GM12878 (cell line): ENCODE data around the gene SCUBE3. TPM values are rescaled to one million over a fixed set of nuclear protein-coding genes. Genes with fewer than 3 reads are reported as not detected.

ENCODE experiments used
- ATAC-seq: fragments of 200-7000 bp; cut with Tn5 transposase; 3 replicates; pipeline ENCODE4 v1.9.1; 2020; ENCODE audit warnings: mild to moderate bottlenecking, moderate library complexity
- BruUV-seq: library from RNA; stranded (reverse); fragments of 400-500 nt; replicated peaks from 2 replicates; lab custom pipeline; 2021; lab: Mats Ljungman, UMichigan
- CTCF ChIA-PET: fragments of 300-600 bp; sonication (Branson Sonifier 250); formaldehyde crosslinking; extraction: SDS; loops from one replicate; lab custom pipeline; 2021; ENCODE audit warnings: inconsistent platforms; lab: Yijun Ruan, JAX
- POLR2A ChIA-PET: fragments of 350-600 bp; formaldehyde crosslinking; extraction: SDS; loops from one replicate; lab custom pipeline; 2021; ENCODE audit warnings: inconsistent platforms; lab: Charles Lee
- RAD21 ChIA-PET: fragments of 300-600 bp; sonication (Branson Sonifier 250); formaldehyde crosslinking; loops from one replicate; lab custom pipeline; 2023; ENCODE audit warnings: antibody characterized with exemption; ENCODE audit not compliant: unreplicated experiment; lab: Charles Lee
- SMC1A ChIA-PET: fragments of 300-600 bp; sonication (Branson Sonifier 250); formaldehyde crosslinking; loops from one replicate; lab custom pipeline; 2023; ENCODE audit not compliant: unreplicated experiment, uncharacterized antibody; lab: Charles Lee
- DNase-seq: peaks from one replicate; pipeline ENCODE4 v3.0.0-alpha.2; 2011; ENCODE audit warnings: low read depth, low spot score
- FAIRE-seq: peaks from 3 replicates; lab custom pipeline; 2011; peaks lifted over from hg19 to GRCh38; lab: Jason Lieb, UNC
- H2AFZ ChIP-seq: 2 replicates; pipeline ENCODE4 v1.6.0; 2011; ENCODE audit warnings: low read depth, low read length, control low read depth; ENCODE audit not compliant: control insufficient read depth
- H3K27ac ChIP-seq: 2 replicates; pipeline ENCODE4 v1.5.1; 2011; ENCODE audit warnings: control low read depth; ENCODE audit not compliant: control insufficient read depth, insufficient read depth
- H3K27me3 ChIP-seq, 2 experiments: replicated peaks in 1 of 2; 2 replicates each; pipeline versions ENCODE4 v1.6.0 to v1.6.1; 2011; ENCODE audit warnings: low read length in 1 of 2; ENCODE audit not compliant: control insufficient read depth in 2 of 2, insufficient read depth in 2 of 2
- H3K36me3 ChIP-seq, 2 experiments: 2 replicates each; pipeline ENCODE4 v1.5.1; 2011; ENCODE audit warnings: low read length in 1 of 2; ENCODE audit not compliant: control insufficient read depth in 2 of 2, insufficient read depth in 2 of 2
- H3K4me1 ChIP-seq: 2 replicates; pipeline ENCODE4 v1.6.1; 2011; ENCODE audit warnings: mild to moderate bottlenecking, low read length, moderate library complexity, mixed read lengths; ENCODE audit not compliant: control insufficient read depth, insufficient read depth
- H3K4me2 ChIP-seq: 2 replicates; pipeline ENCODE4 v1.6.0; 2011; ENCODE audit warnings: control low read depth; ENCODE audit not compliant: control insufficient read depth, insufficient read depth
- H3K4me3 ChIP-seq: fragments of 200-600 bp; sonication (generic); 2 replicates; pipeline ENCODE4 v1.5.1; 2016
- H3K79me2 ChIP-seq: 2 replicates; pipeline ENCODE4 v1.6.0; 2011; ENCODE audit warnings: low read length; ENCODE audit not compliant: control insufficient read depth, insufficient read depth
- H3K9ac ChIP-seq: 2 replicates; pipeline ENCODE4 v1.8.0; 2011; ENCODE audit warnings: low read length, control low read depth, mixed read lengths; ENCODE audit not compliant: control insufficient read depth, insufficient read depth
- H3K9me3 ChIP-seq: replicated peaks from 3 replicates; pipeline ENCODE4 v1.5.1; 2011; ENCODE audit warnings: mild to moderate bottlenecking, low read length; ENCODE audit not compliant: control insufficient read depth, insufficient read depth
- H4K20me1 ChIP-seq: 2 replicates; pipeline ENCODE4 v1.6.0; 2011; ENCODE audit not compliant: control insufficient read depth, insufficient read depth
- CHD2 ChIP-seq: IDR thresholded peaks from 2 replicates; pipeline ENCODE4 v1.6.1; 2011; ENCODE audit warnings: low read depth, low read length, improper control_type of control experiment, borderline replicate concordance
- CTCF ChIP-seq, 3 experiments: IDR thresholded peaks in 2 of 3; conservative IDR thresholded peaks in 1 of 3; 2 replicates each; pipeline ENCODE4 v1.5.1; 2011; ENCODE audit warnings: low read depth in 3 of 3, low read length in 3 of 3, mild to moderate bottlenecking in 3 of 3, control low read depth in 2 of 3, moderate library complexity in 2 of 3, inconsistent platforms in 1 of 3, mixed read lengths in 1 of 3; ENCODE audit not compliant: control insufficient read depth in 2 of 3, insufficient read depth in 1 of 3; ENCODE audit errors: extremely low read depth in 1 of 3
- E2F8 ChIP-seq: fragments of 450-650 bp; IDR thresholded peaks from 2 replicates; pipeline ENCODE4 v1.6.1; 2018; ENCODE audit warnings: mild to moderate bottlenecking, low read depth, moderate library complexity; ENCODE audit not compliant: partially characterized antibody
- EZH2 ChIP-seq: IDR thresholded peaks from 2 replicates; pipeline ENCODE4 v1.6.1; 2012; ENCODE audit warnings: low read depth, mild to moderate bottlenecking, control low read depth, inconsistent platforms, low read length, borderline replicate concordance; ENCODE audit not compliant: control insufficient read depth
- IRF3 ChIP-seq: fragments of 450-650 bp; IDR thresholded peaks from 2 replicates; pipeline ENCODE4 v1.6.1; 2014; ENCODE audit warnings: mild to moderate bottlenecking
- JUNB ChIP-seq: IDR thresholded peaks from 2 replicates; pipeline ENCODE4 v1.6.1; 2016; ENCODE audit warnings: antibody characterized with exemption, mild to moderate bottlenecking
- NRF1 ChIP-seq: conservative IDR thresholded peaks from 2 replicates; pipeline ENCODE4 v1.6.1; 2011; ENCODE audit warnings: mild to moderate bottlenecking, low read depth, low read length, improper control_type of control experiment
- PAX5 ChIP-seq: IDR thresholded peaks from 2 replicates; pipeline ENCODE4 v1.6.1; 2011; ENCODE audit warnings: low read depth, low read length, borderline replicate concordance
- POLR2A ChIP-seq: IDR thresholded peaks from 2 replicates; pipeline ENCODE4 v1.6.1; 2011; ENCODE audit warnings: low read depth, mild to moderate bottlenecking, low read length
- SMAD1 ChIP-seq: fragments of 450-650 bp; IDR thresholded peaks from 2 replicates; pipeline ENCODE4 v1.6.1; 2018; ENCODE audit warnings: mild to moderate bottlenecking, low read depth; ENCODE audit not compliant: partially characterized antibody
- STAT1 ChIP-seq: fragments of 450-650 bp; conservative IDR thresholded peaks from 2 replicates; pipeline ENCODE4 v1.6.1; 2014; ENCODE audit warnings: antibody characterized with exemption, mild to moderate bottlenecking
- TBL1XR1 ChIP-seq: IDR thresholded peaks from 2 replicates; pipeline ENCODE4 v1.6.1; 2012; ENCODE audit warnings: low read depth, low read length, improper control_type of control experiment
- ZBTB11 ChIP-seq: fragments of 450-650 bp; formaldehyde crosslinking; IDR thresholded peaks from 2 replicates; pipeline ENCODE4 v1.5.0; 2022; ENCODE audit warnings: mild to moderate bottlenecking, missing genetic modification characterization
- ZNF274 ChIP-seq: IDR thresholded peaks from one replicate; pipeline ENCODE4 v1.8.0; 2011; ENCODE audit not compliant: insufficient read length, insufficient read depth
- ZNF384 ChIP-seq: IDR thresholded peaks from 2 replicates; pipeline ENCODE4 v1.6.1; 2012; ENCODE audit warnings: low read depth, mild to moderate bottlenecking, low read length, improper control_type of control experiment, borderline replicate concordance
- ZSCAN29 ChIP-seq: fragments of 450-650 bp; IDR thresholded peaks from 2 replicates; pipeline ENCODE4 v1.6.1; 2017; ENCODE audit warnings: mild to moderate bottlenecking, moderate library complexity
- WGBS: methylation state at CpG from one replicate; pipeline ENCODE4 v1.1.6; 2016; ENCODE audit warnings: low lambda C conversion rate; ENCODE audit not compliant: insufficient replicate concordance, insufficient coverage; ENCODE audit errors: missing lambda C conversion rate; 5-methylcytosine and 5-hydroxymethylcytosine counted together
- in situ Hi-C: fragments of 300-500 bp; cut with MboI; formaldehyde crosslinking; loops from 9 replicates; pipeline ENCODE4 v1.14.3; 2018; ENCODE audit warnings: mixed read lengths
- intact Hi-C: fragments of 100-400 bp; cut with micrococcal nuclease; formaldehyde crosslinking; loops from one replicate; pipeline ENCODE4 v1.14.2; 2022; ENCODE audit not compliant: unreplicated experiment
- polyA plus RNA-seq, 11 experiments: library from polyadenylated mRNA; depleted of rRNA in 4 of 11; unstranded in 6 of 11; stranded (reverse) in 5 of 11; fragments of >200 nt; fragmentation: Nextera tagmentation in 4 of 11; fragmentation: Illumina TruSeq in 1 of 11; extraction: Ambion mirVana in 4 of 11; extraction: Trizol in 1 of 11; gene quantifications; 1 replicate in 1 of 11; 2 replicates in 10 of 11; pipeline versions ENCODE4 v1.2.1 to v1.2.3, GENCODE V29; 2011 to 2016; ENCODE audit warnings: inconsistent platforms in 2 of 11, missing spikeins in 2 of 11, low read depth in 1 of 11
- total RNA-seq, 4 experiments: library from RNA; depleted of rRNA in 3 of 4; stranded (reverse); fragments of >200 nt in 3 of 4; fragmentation: Illumina TruSeq in 1 of 4; extraction: Trizol in 1 of 4; gene quantifications; 2 replicates each; pipeline versions ENCODE4 v1.2.1 to v1.2.3, GENCODE V29; 2013 to 2021

The SCUBE3 gene
- total and polyA plus RNA-seq, 10 of the 15 experiments (the other 5 are each of a cell fraction or from before 2014, with no cell fraction given): under 0.01 to 0.20 (median 0.07) TPM; not detected in 4

GRCh38 chr6:35282472-35282871 is 68.7 kb downstream of the SCUBE3 start:
- POLR2A ChIA-PET: no interaction called here
- Histone ChIP-seq H2AFZ (no peak overlapping the region), H3K36me3 (peaks cover 5 to 15% of the 10 kb centered on the region in 2 experiments; a peak in 3 of 4 replicates), H3K4me3 (no peak overlapping the region), H3K9ac (no peak overlapping the region), H3K4me2 (no peak overlapping the region), H3K9me3 (no peaks in the 10 kb centered on the region), H3K79me2 (no peaks in the 10 kb centered on the region), H3K27ac (no peak overlapping the region), H4K20me1 (no peaks in the 10 kb centered on the region), H3K4me1 (no peaks in the 10 kb centered on the region), H3K27me3 (no peaks in the 10 kb centered on the region)
- RAD21 ChIA-PET: no interaction called here
- in situ Hi-C loops (no loop called here), intact Hi-C loops (no loop called here)
- DNase-seq: no peak
- 74% methylated on average over 2 of the region's 2 CpGs for WGBS
- no peak for ATAC-seq
- CTCF ChIA-PET: interaction anchor here (0.9 kb wide), 1 partner anchor 77 kb away, joined by 3 read pairs; no protein-coding TSS in a partner anchor
- SMC1A ChIA-PET: no interaction called here
- BruUV-seq: no TSS peak
- FAIRE-seq: no peak
- TF ChIP-seq CTCF (IDR thresholded peaks at IDR 0.05 in 2 of 3, conservative IDR thresholded peaks at IDR 0.05 in 1 of 3; ENCODE audit: control insufficient read depth in 2 of 3, extremely low read depth in 1 of 3, insufficient read depth in 1 of 3, low read depth in 3 of 3, low read length in 3 of 3) (no peak), ZNF274 (no peak), CHD2 (no peak), POLR2A (no peak), ZSCAN29 (no peak), EZH2 (no peak), SMAD1 (no peak), PAX5 (no peak), STAT1 (no peak), IRF3 (no peak), ZNF384 (no peak), ZBTB11 (no peak), NRF1 (no peak), E2F8 (no peak), TBL1XR1 (no peak), JUNB (no peak)
